Lower leg skin (tissue), 3 donors: Measurements from ENCODE around the gene CD177.

Source experiments
- CTCF ChIP-seq, 3 donors: fragments of 450-650 bp; IDR thresholded peaks; one replicate each; pipeline ENCODE4 v1.5.1; 2016; ENCODE audit warnings: antibody characterized with exemption in 3 of 3, mild to moderate bottlenecking in 3 of 3, moderate library complexity in 2 of 3
- POLR2A ChIP-seq, 2 donors: fragments of 450-650 bp; IDR thresholded peaks; one replicate each; pipeline ENCODE4 v1.6.1; 2016 to 2017; ENCODE audit warnings: antibody characterized with exemption in 2 of 2, mild to moderate bottlenecking in 1 of 2, moderate library complexity in 1 of 2

- no peak for TF ChIP-seq CTCF (IDR thresholded peaks at IDR 0.05)
- TF ChIP-seq POLR2A (IDR thresholded peaks at IDR 0.05), result no peak
These were observed 19.0 kb downstream of the CD177 start for GRCh38 chr19:43372462-43372861.
